DOHH2 (cell line): Measurements from ENCODE around the gene TRIP10.

Experiments
- H3F3A ChIP-seq: fragments of 200-600 bp; sonication (generic), shearing (Covaris generic); 2 replicates; pipeline ENCODE4 v1.6.0; 2016; ENCODE audit warnings: antibody characterized with exemption, mild to moderate bottlenecking; ENCODE audit not compliant: control insufficient read depth, insufficient read depth
- H3K27ac ChIP-seq: fragments of 200-600 bp; sonication (generic); 2 replicates; pipeline ENCODE4 v1.5.1; 2014; ENCODE audit warnings: low read depth, mild to moderate bottlenecking, low read length, moderate library complexity
- H3K27me3 ChIP-seq: fragments of 200-600 bp; sonication (generic); 2 replicates; pipeline ENCODE4 v1.6.1; 2014; ENCODE audit warnings: mild to moderate bottlenecking, low read length, mixed read lengths; ENCODE audit not compliant: control insufficient read depth
- H3K36me3 ChIP-seq: fragments of 200-600 bp; sonication (generic); 2 replicates; pipeline ENCODE4 v1.6.1; 2014; ENCODE audit warnings: mild to moderate bottlenecking, low read length, moderate library complexity, mixed read lengths; ENCODE audit not compliant: control insufficient read depth
- H3K4me1 ChIP-seq: fragments of 200-600 bp; sonication (generic); 2 replicates; pipeline ENCODE4 v1.6.1; 2014; ENCODE audit warnings: mild to moderate bottlenecking, low read length, mixed read lengths; ENCODE audit not compliant: control insufficient read depth
- H3K4me2 ChIP-seq: fragments of 200-600 bp; sonication (generic); 2 replicates; pipeline ENCODE4 v1.6.0; 2014; ENCODE audit warnings: mild to moderate bottlenecking, low read length, moderate library complexity
- H3K4me3 ChIP-seq: fragments of 200-600 bp; sonication (generic); 2 replicates; pipeline ENCODE4 v1.5.1; 2014; ENCODE audit warnings: mild to moderate bottlenecking, low read length, mixed read lengths
- H3K79me2 ChIP-seq: fragments of 200-600 bp; sonication (generic); 2 replicates; pipeline ENCODE4 v1.6.1; 2014; ENCODE audit warnings: mild to moderate bottlenecking, low read length, mixed read lengths; ENCODE audit not compliant: control insufficient read depth
- H3K9me2 ChIP-seq: fragments of 200-600 bp; sonication (generic); replicated peaks from 2 replicates; pipeline ENCODE4 v1.6.1; 2014; ENCODE audit warnings: mild to moderate bottlenecking, low read length, mixed read lengths; ENCODE audit not compliant: control insufficient read depth
- H3K9me3 ChIP-seq: fragments of 200-600 bp; sonication (generic); 2 replicates; pipeline ENCODE4 v1.6.1; 2014; ENCODE audit warnings: antibody characterized with exemption, low read length, mixed read lengths; ENCODE audit not compliant: control insufficient read depth, insufficient read depth
- H4K20me1 ChIP-seq: fragments of 200-600 bp; sonication (generic); 2 replicates; pipeline ENCODE4 v1.6.0; 2014; ENCODE audit warnings: low read depth, mild to moderate bottlenecking, antibody characterized with exemption, low read length, moderate library complexity; ENCODE audit not compliant: control insufficient read depth, insufficient read depth
- CTCF ChIP-seq: fragments of 200-600 bp; sonication (generic); IDR thresholded peaks from one replicate; pipeline ENCODE4 v1.5.1; 2014; ENCODE audit warnings: antibody characterized with exemption, mild to moderate bottlenecking, low read depth, low read length; ENCODE audit not compliant: poor library complexity, severe bottlenecking
- EZH2phosphoT487 ChIP-seq: fragments of 200-600 bp; sonication (generic); IDR thresholded peaks from 2 replicates; pipeline ENCODE4 v1.6.1; 2017; ENCODE audit warnings: borderline replicate concordance, mild to moderate bottlenecking, antibody characterized with exemption, low read length, moderate library complexity, mixed read lengths

TRIP10 gene

GRCh38 chr19:6739883-6740588 is 556 bp downstream of the TRIP10 start:
- H3K4me2 ChIP-seq, result peak overlapping the region; percentile 96
- H3K4me1 ChIP-seq, result peaks cover 53% of the 10 kb centered on the region
- no peaks in the 10 kb centered on the region for H3K9me2 ChIP-seq
- H4K20me1 ChIP-seq, result 0 out of 2 replicates have a peak, but pooled peaks cover 3% of the 10 kb centered on the region
- H3F3A ChIP-seq, result peaks cover 18% of the 10 kb centered on the region
- no peak for TF ChIP-seq EZH2phosphoT487
- no peak for TF ChIP-seq CTCF
- H3K36me3 ChIP-seq, result no peaks in the 10 kb centered on the region
- peak overlapping the region; percentile 90 for H3K4me3 ChIP-seq
- H3K27me3 ChIP-seq, result no peaks in the 10 kb centered on the region
- peaks cover 12% of the 10 kb centered on the region for H3K79me2 ChIP-seq
- H3K9me3 ChIP-seq, result no peaks in the 10 kb centered on the region
- H3K27ac ChIP-seq, result peak overlapping the region; percentile 50

- peak overlapping the region; percentile 96 for H3K4me2 ChIP-seq
- H3K27me3 ChIP-seq, result no peaks in the 10 kb centered on the region
- peaks cover 18% of the 10 kb centered on the region for H3F3A ChIP-seq
- H3K36me3 ChIP-seq, result 0 out of 2 replicates have a peak, but pooled peaks cover 2% of the 10 kb centered on the region
- peaks cover 48% of the 10 kb centered on the region for H3K4me1 ChIP-seq
- peak overlapping the region; percentile 90 for H3K4me3 ChIP-seq
- H3K9me3 ChIP-seq, result no peaks in the 10 kb centered on the region
- H3K9me2 ChIP-seq, result no peaks in the 10 kb centered on the region
- H4K20me1 ChIP-seq, result 0 out of 2 replicates have a peak, but pooled peaks cover 3% of the 10 kb centered on the region
- H3K27ac ChIP-seq, result peak overlapping the region; percentile 50
- TF ChIP-seq CTCF (no peak), EZH2phosphoT487 (no peak)
- peaks cover 9% of the 10 kb centered on the region for H3K79me2 ChIP-seq
These were observed 1.3 kb downstream of the TRIP10 start for GRCh38 chr19:6740589-6741343.

- H3K4me2 ChIP-seq, result no peak overlapping the region
- H3K9me2 ChIP-seq, result no peaks in the 10 kb centered on the region
- H3K27ac ChIP-seq, result no peak overlapping the region
- no peaks in the 10 kb centered on the region for H3K9me3 ChIP-seq
- H3K4me1 ChIP-seq, result peaks cover 34% of the 10 kb centered on the region
- peaks cover 16% of the 10 kb centered on the region for H3F3A ChIP-seq
- TF ChIP-seq CTCF, result no peak
- no peak for TF ChIP-seq EZH2phosphoT487
- 0 out of 2 replicates have a peak, but pooled peaks cover 3% of the 10 kb centered on the region for H4K20me1 ChIP-seq
- H3K79me2 ChIP-seq, result no peaks in the 10 kb centered on the region
- H3K27me3 ChIP-seq, result no peaks in the 10 kb centered on the region
- H3K4me3 ChIP-seq, result no peak overlapping the region
- 0 out of 2 replicates have a peak, but pooled peaks cover 7% of the 10 kb centered on the region for H3K36me3 ChIP-seq
These were observed 3.6 kb downstream of the TRIP10 start for GRCh38 chr19:6743066-6743465.
